GM21526 (cell line): ENCODE data around the gene CEP112.
"Not testable (repeated sequence)": the region's sequence is repeated elsewhere in the genome, so short reads cannot be mapped to it uniquely, and the experiment has no call there.

Experiments used
- ATAC-seq: cut with Tn5 transposase; IDR thresholded peaks from one replicate; pipeline ENCODE4 v1.9.1; 2021; ENCODE audit warnings: moderate library complexity; ENCODE audit not compliant: unreplicated experiment, low FRiP score

The CEP112 gene

GRCh38 chr17:66087073-66087472 is 104.9 kb downstream of the CEP112 start:
- no peak for ATAC-seq

- no peak for ATAC-seq
Observed at GRCh38 chr17:66085221-66085620, 106.7 kb downstream of the CEP112 start.

DNA sequence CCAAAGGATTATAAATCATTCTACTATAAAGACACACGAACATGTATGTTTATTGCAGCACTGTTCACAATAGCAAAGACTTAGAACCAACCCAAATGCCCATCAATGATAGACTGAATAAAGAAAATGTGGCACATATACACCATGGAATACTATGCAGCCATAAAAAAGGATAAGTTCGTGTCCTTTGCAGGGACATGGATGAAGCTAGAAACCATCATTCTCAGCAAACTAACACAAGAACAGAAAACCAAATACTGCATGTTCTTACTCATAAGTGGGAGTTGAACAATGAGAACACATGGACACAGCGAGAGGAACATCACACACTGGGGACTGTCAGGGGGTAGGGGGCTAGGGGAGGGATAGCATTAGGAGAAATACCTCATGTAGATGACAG is 111.3 kb downstream of the CEP112 start:
- not testable (repeated sequence) for ATAC-seq

DNA sequence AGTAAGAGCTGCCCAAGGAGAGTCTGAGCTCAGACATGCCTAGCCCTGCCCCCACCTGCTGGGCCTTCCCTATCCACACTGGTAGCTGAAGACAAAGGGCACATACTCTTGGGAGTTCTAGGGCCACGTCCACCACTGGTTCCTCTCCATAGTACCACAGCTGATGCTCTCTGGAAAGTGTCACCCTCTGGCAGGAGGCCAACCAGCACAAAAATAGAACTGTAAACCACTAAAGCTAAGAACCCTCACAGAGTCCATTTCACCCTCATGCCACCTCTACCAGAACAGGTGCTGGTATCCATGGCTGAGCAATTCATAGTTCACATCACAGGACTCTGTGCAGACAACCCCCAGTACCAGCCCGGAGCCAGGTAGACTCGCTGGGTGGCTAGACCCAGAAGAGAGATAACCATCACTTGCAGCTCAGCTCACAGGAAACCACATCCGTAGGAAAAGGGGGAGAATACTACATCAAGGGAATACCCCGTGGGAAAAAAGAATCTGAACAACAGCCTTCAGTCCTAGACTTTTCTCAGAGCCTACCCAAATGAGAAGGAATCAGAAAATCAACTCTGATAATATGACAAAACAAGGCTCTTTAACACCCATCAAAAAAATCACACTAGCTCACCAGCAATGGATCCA is 115.3 kb downstream of the CEP112 start:
- ATAC-seq, result no peak

DNA sequence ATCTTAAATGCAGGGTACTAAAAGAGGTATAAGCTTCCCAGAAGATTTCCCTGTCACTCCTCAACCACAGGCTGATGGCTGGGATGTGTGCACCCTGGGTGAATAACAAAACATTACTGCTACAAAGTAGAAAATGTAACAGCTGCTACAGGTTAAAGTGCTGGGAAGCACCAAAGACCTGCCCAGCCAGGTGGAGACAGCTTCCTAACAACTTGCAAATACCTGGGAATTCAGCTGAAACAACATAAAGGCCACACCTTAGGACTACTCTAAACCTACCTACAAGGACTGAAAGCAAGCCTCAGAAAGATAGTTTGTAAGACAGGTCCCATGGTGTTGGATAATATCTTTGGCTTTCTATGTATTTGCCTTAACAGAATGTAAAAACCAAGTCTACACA is 118.5 kb downstream of the CEP112 start:
- ATAC-seq, result no peak

- ATAC-seq, result no peak
Observed at GRCh38 chr17:66063686-66064085, 128.2 kb downstream of the CEP112 start.

DNA sequence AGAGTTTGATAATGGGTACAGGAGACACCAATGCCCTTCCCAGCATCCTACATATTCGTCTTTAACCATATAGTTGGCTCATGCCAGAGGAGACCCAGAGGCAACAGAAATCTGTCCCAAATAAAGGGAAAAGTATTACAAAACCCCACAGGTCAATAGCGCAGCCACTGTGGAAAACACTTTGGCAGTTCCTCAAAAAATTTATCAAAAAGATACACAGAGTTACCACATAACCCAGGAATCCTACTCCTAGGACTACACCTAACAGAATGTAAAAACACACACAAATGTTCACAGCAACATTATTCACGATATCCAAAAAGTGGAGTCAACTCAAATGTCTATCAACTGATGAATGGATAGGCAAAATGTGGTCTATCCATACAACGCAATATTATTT is 135.8 kb downstream of the CEP112 start:
- no peak for ATAC-seq

DNA sequence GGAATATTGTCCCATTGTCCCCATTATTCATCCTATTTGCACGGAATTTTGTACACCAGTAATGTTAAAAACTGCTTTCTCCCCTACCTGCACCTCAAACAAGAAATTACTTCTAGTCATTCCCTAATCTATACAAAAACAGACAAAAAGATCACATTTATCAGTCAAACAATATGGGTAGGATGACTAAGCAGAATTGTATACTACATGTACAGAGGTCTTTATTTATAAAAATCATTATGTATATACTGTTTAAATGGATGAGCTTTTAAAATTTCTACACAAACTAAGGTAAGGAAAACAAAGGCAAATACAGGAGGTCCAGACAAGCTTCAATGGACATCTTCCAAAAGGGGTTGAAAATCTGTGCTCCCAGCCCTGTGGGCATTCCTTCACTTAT is 137.7 kb downstream of the CEP112 start:
- no peak for ATAC-seq

- ATAC-seq, result no peak
Observed at GRCh38 chr17:66044083-66044482, 147.8 kb downstream of the CEP112 start.

DNA sequence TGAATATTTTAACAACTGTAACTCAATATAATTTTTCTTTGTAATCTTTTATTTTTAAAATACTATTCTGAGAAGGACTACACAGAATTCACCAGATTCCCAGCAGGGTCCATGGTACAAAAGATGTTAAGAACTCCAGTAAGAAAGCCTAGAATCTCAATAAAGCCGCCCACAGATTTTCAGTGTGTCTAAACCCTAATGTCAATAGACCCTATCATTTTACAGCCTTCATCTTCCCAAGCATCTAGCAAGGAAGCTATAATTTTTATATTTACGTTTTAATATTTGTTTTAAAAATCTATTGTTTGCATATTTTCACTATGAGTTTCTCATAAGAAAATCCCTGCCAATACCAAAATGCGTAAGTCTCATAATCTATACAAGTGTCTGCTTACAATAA is 148.5 kb downstream of the CEP112 start:
- no peak for ATAC-seq

DNA sequence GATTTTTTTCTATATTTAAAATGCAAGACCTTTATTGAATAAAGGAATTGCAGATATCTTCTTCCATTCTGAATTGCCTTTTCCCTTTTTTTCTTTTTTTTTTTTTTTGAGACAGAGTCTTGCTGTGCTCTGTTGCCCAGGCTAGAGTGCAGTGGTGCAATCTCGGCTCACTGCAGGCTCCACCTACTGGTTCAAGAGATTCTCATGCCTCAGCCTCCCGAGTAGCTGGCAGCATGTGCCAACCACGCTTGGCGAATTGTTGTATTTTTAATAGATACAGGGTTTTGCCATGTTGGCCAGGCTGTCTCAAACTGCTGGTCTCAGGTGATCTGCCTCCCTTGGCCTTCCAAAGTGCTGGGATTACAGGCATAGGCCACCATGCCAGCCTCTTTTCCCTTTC is 151.5 kb downstream of the CEP112 start:
- ATAC-seq, result no peak

DNA sequence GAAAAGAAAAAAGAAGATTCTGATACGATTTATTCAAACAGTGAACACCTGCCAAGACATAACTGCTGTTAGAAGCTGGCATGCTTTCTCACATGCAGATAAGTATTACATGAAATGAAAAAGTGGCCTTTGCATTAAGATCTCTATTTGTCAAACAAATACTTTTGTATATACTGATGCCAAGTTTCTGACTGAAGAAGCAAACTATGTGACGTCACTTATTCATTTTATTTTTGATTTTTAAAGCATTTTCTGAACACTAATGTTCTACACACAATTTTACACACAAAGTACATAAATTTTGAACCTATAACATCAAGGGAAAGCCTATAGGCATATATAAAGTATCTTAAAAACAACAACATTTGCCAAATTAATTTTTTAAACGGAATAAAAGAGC is 153.8 kb downstream of the CEP112 start:
- ATAC-seq, result no peak

GRCh38 chr17:66037221-66037620 is 154.7 kb downstream of the CEP112 start:
- ATAC-seq, result no peak

- peak; percentile 70 for ATAC-seq
Observed at GRCh38 chr17:66032082-66032712, 159.7 kb downstream of the CEP112 start.

DNA sequence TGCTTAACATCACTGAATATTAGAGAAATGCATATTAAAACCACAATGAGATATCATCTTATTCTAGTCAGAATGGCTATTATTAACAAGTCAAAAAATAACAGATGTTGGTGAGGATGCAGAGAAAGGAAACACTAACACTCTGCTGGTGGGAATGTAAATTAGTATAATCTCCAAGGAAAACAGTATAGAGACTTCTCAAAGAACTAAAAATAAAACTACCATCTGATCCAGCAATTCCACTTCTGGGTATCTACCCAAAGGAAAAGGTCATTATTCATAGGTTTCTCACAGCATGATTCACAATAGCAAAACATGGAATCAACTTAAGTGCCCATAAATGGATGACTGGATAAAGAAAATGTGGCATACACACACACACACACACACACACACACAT is 166.4 kb downstream of the CEP112 start:
- ATAC-seq, result no peak

- no peak for ATAC-seq
Observed at GRCh38 chr17:66021757-66022156, 170.2 kb downstream of the CEP112 start.

- ATAC-seq, result no peak
Observed at GRCh38 chr17:66018786-66019185, 173.1 kb downstream of the CEP112 start.

GRCh38 chr17:66016231-66016630 is 175.7 kb downstream of the CEP112 start:
- no peak for ATAC-seq

- no peak for ATAC-seq
Observed at GRCh38 chr17:66008680-66009079, 183.3 kb downstream of the CEP112 start.

- no peak for ATAC-seq
Observed at GRCh38 chr17:66006654-66007053, 185.3 kb downstream of the CEP112 start.

DNA sequence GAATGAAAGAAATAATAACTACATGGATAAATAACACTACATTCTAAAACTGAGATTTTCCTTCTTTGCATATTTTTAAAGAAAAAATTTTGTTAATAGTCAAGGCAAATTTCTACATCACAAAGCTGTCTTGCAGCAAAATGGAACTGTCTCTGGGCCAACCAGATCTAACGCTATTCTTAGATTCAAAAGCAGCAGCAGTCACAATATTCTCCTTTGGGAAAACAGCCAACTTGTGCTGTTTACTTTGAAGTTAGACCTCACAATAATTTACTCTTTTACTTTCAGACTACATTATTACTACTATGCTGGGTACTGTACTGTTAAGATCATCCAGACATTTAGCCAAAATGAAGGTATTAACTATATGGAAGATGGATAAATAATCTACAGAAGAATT is 189.1 kb downstream of the CEP112 start:
- ATAC-seq, result no peak

DNA sequence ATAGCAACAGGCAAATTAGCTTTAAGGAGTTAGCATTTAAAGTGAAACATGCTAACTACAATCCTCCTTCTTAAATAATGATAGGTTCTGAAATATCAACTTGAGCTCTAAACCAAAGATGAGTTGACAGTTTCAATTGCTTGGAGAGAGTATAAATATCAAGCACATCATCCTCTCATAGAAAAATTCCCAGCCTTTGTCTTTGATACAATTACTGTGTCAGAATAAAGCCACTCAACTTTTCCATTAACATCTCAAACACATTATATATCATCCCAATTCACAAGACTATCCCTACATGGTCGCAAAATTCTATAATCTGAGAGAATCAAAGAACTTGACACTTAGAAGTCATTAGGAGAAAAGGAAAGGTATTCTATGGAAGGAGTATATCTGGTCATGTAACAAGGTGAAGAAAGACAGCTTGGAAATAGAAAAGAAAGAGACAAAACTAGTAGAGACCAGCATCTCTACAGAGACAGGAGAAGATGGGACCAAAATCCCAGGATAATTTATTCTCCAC is 189.8 kb downstream of the CEP112 start:
- no peak for ATAC-seq
